H1 (cell line): ENCODE results near the gene ZNF680. TPM values are rescaled to one million over a fixed set of nuclear protein-coding genes. Genes with fewer than 3 reads are reported as not detected.

ENCODE experiments used
- EGR1 ChIP-seq: IDR thresholded peaks from 2 replicates; pipeline ENCODE4 v1.6.1; 2011; ENCODE audit warnings: low read depth, low read length, borderline replicate concordance
- SP4 ChIP-seq: IDR thresholded peaks from 2 replicates; pipeline ENCODE4 v1.6.1; 2012; ENCODE audit warnings: low read length, inconsistent platforms
- TAF1 ChIP-seq: IDR thresholded peaks from 2 replicates; pipeline ENCODE4 v1.6.1; 2011; ENCODE audit warnings: mild to moderate bottlenecking, low read depth, low read length
- polyA plus RNA-seq, 7 experiments: library from polyadenylated mRNA; depleted of rRNA in 3 of 7; stranded (reverse) in 5 of 7; unstranded in 2 of 7; fragments of >200 nt in 5 of 7; fragments of 200-250 nt in 2 of 7; gene quantifications; 1 replicate in 5 of 7; 2 replicates in 1 of 7; 4 replicates in 1 of 7; pipeline versions ENCODE4 v1.2.1 to v1.2.3, GENCODE V29; 2011 to 2013; ENCODE audit warnings: missing spikeins in 2 of 7, mixed read lengths in 2 of 7
- total RNA-seq: library from RNA; stranded (reverse); fragmentation: NEBNext Ultra II Directional; extraction: Animal tissue kit (Norgen Biotek cat#: 25700); gene quantifications from 2 replicates; pipeline ENCODE4 v1.2.1, GENCODE V29; 2021

The ZNF680 gene
- total and polyA plus RNA-seq, 2 of the 8 experiments (the other 6 are each of a cell fraction or from before 2014, with no cell fraction given), result 15.3 TPM; not detected in 1

DNA sequence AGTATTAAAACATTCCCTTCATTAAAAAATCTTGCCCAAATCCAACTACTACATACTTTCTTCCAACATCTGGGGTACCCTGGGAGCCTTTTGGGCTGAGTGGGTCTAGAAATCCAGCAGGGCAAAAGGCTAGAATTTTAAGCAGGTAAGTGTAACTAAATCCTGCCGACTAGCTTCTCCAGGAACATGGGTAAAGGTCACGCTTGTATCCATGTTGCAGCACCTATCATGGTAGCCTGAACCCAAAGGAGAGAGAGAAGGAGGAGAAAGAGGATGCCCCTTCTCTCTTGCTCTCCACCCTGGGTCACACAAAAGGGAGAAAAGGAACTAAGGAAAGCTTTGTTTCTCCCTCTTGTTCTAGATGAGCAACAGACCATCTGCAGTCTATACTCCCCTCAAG lies 53.3 kb downstream of the ZNF680 start (continued):
- TF ChIP-seq SP4 (no peak), EGR1 (no peak), TAF1 (no peak)
